K562 (cell line): ENCODE results near the gene SLC37A3.

Experiments used
- ARID2 ChIP-seq: fragments of 450-650 bp; IDR thresholded peaks from 2 replicates; pipeline ENCODE4 v1.6.1; 2017; ENCODE audit warnings: antibody characterized with exemption, mild to moderate bottlenecking
- CREM ChIP-seq: IDR thresholded peaks from 2 replicates; pipeline ENCODE4 v1.6.1; 2014; ENCODE audit warnings: antibody characterized with exemption, low read depth
- ILF3 ChIP-seq: fragments of 450-650 bp; IDR thresholded peaks from 2 replicates; pipeline ENCODE4 v1.6.1; 2018; ENCODE audit warnings: antibody characterized with exemption, mild to moderate bottlenecking, moderate library complexity, borderline replicate concordance
- L3MBTL2 ChIP-seq: fragments of 450-650 bp; IDR thresholded peaks from 2 replicates; pipeline ENCODE4 v1.6.1; 2016; ENCODE audit warnings: mild to moderate bottlenecking, moderate library complexity
- MAFK ChIP-seq: IDR thresholded peaks from 2 replicates; pipeline ENCODE4 v1.6.1; 2011; ENCODE audit warnings: low read length, improper control_type of control experiment
- MCM5 ChIP-seq: fragments of 450-650 bp; IDR thresholded peaks from 2 replicates; pipeline ENCODE4 v1.6.1; 2016; ENCODE audit warnings: low read depth
- NR2C1 ChIP-seq, 2 experiments: fragments of 450-650 bp; IDR thresholded peaks; 2 replicates each; pipeline ENCODE4 v1.6.1; 2017; ENCODE audit warnings: mild to moderate bottlenecking in 2 of 2, antibody characterized with exemption in 1 of 2, inconsistent platforms in 1 of 2, missing compliant biosample characterization in 1 of 2, missing genetic modification characterization in 1 of 2
- POLR2A ChIP-seq: fragments of 450-650 bp; conservative IDR thresholded peaks from 2 replicates; pipeline ENCODE4 v1.6.1; 2016
- ZNF143 ChIP-seq: sonication (generic); formaldehyde crosslinking; IDR thresholded peaks from 2 replicates; pipeline ENCODE4 v1.9.0; 2022; ENCODE audit warnings: mild to moderate bottlenecking, missing genetic modification reagents
- TF ChIP-seq, protein P1 (sequence below), 3 experiments: IDR thresholded peaks in 2 of 3; conservative IDR thresholded peaks in 1 of 3; 2 replicates each; pipeline ENCODE4 v1.5.1; 2011 to 2012; ENCODE audit warnings: low read length in 3 of 3, mild to moderate bottlenecking in 3 of 3, control low read depth in 2 of 3, improper control_type of control experiment in 1 of 3, inconsistent platforms in 1 of 3, low read depth in 1 of 3, mixed read lengths in 1 of 3, moderate library complexity in 1 of 3; ENCODE audit not compliant: insufficient read depth in 2 of 3
- TF ChIP-seq, protein P2 (sequence below): fragments of 450-650 bp; IDR thresholded peaks from 2 replicates; pipeline ENCODE4 v1.6.1; 2016; ENCODE audit warnings: borderline replicate concordance
- TF ChIP-seq, protein P3 (sequence below): sonication (generic); formaldehyde crosslinking; IDR thresholded peaks from 2 replicates; pipeline ENCODE4 v1.9.0; 2022; ENCODE audit warnings: mild to moderate bottlenecking, missing genetic modification reagents
- TF ChIP-seq, protein P4 (sequence below): fragments of 450-650 bp; formaldehyde crosslinking; IDR thresholded peaks from 2 replicates; pipeline ENCODE4 v1.4.0; 2020; ENCODE audit warnings: mild to moderate bottlenecking, mixed read lengths

DNA sequence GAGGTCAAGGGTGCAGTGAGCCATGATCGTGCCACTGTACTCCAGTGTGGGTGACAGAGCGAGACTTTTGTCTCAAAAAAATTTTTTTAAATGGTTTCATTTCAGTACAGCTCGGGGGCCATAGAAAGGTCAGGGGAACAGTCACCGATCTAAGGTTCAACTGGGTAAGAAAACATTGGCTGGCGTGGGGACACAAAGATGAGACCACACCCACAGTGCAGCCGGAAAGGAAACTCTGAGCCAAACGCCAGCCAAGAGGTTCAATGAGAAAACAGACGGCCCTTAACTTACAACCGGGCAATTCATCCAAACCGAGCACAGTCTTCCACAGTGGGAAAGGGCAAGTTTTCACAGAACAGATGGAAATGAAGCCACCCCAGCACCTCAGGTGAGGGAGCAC lies 65.1 kb downstream of the SLC37A3 start:
- TF ChIP-seq L3MBTL2 = no peak
- TF ChIP-seq MAFK = no peak
- TF ChIP-seq, protein P1, sequence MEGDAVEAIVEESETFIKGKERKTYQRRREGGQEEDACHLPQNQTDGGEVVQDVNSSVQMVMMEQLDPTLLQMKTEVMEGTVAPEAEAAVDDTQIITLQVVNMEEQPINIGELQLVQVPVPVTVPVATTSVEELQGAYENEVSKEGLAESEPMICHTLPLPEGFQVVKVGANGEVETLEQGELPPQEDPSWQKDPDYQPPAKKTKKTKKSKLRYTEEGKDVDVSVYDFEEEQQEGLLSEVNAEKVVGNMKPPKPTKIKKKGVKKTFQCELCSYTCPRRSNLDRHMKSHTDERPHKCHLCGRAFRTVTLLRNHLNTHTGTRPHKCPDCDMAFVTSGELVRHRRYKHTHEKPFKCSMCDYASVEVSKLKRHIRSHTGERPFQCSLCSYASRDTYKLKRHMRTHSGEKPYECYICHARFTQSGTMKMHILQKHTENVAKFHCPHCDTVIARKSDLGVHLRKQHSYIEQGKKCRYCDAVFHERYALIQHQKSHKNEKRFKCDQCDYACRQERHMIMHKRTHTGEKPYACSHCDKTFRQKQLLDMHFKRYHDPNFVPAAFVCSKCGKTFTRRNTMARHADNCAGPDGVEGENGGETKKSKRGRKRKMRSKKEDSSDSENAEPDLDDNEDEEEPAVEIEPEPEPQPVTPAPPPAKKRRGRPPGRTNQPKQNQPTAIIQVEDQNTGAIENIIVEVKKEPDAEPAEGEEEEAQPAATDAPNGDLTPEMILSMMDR (IDR thresholded peaks at IDR 0.05 in 2 of 3, conservative IDR thresholded peaks at IDR 0.05 in 1 of 3; ENCODE audit: insufficient read depth in 2 of 3, low read depth in 1 of 3, low read length in 3 of 3) = no peak
- TF ChIP-seq ZNF143 (CRISPR knock-in tag) = no peak
- TF ChIP-seq MCM5 = no peak
- no peak for TF ChIP-seq ILF3
- no peak for TF ChIP-seq ARID2
- no peak for TF ChIP-seq NR2C1 (IDR thresholded peaks at IDR 0.05)
- TF ChIP-seq NR2C1 (tag; IDR thresholded peaks at IDR 0.05) = no peak
- no peak for TF ChIP-seq POLR2A
- TF ChIP-seq, protein P2, sequence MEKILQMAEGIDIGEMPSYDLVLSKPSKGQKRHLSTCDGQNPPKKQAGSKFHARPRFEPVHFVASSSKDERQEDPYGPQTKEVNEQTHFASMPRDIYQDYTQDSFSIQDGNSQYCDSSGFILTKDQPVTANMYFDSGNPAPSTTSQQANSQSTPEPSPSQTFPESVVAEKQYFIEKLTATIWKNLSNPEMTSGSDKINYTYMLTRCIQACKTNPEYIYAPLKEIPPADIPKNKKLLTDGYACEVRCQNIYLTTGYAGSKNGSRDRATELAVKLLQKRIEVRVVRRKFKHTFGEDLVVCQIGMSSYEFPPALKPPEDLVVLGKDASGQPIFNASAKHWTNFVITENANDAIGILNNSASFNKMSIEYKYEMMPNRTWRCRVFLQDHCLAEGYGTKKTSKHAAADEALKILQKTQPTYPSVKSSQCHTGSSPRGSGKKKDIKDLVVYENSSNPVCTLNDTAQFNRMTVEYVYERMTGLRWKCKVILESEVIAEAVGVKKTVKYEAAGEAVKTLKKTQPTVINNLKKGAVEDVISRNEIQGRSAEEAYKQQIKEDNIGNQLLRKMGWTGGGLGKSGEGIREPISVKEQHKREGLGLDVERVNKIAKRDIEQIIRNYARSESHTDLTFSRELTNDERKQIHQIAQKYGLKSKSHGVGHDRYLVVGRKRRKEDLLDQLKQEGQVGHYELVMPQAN = no peak
- TF ChIP-seq, protein P3, sequence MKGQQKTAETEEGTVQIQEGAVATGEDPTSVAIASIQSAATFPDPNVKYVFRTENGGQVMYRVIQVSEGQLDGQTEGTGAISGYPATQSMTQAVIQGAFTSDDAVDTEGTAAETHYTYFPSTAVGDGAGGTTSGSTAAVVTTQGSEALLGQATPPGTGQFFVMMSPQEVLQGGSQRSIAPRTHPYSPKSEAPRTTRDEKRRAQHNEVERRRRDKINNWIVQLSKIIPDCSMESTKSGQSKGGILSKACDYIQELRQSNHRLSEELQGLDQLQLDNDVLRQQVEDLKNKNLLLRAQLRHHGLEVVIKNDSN (CRISPR knock-in tag) = no peak
- no peak for TF ChIP-seq CREM
- TF ChIP-seq, protein P4, sequence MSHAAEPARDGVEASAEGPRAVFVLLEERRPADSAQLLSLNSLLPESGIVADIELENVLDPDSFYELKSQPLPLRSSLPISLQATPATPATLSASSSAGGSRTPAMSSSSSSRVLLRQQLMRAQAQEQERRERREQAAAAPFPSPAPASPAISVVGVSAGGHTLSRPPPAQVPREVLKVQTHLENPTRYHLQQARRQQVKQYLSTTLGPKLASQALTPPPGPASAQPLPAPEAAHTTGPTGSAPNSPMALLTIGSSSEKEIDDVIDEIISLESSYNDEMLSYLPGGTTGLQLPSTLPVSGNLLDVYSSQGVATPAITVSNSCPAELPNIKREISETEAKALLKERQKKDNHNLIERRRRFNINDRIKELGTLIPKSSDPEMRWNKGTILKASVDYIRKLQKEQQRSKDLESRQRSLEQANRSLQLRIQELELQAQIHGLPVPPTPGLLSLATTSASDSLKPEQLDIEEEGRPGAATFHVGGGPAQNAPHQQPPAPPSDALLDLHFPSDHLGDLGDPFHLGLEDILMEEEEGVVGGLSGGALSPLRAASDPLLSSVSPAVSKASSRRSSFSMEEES (CRISPR knock-in tag) = no peak
